Naive thymus-derived CD4-positive, alpha-beta T cell (primary cell): Measurements from ENCODE around the gene B3GNT3. TPM values are rescaled to one million over a fixed set of nuclear protein-coding genes. Genes with fewer than 3 reads are reported as not detected.

Source experiments
- ATAC-seq: fragments of 150-1000 bp; cut with Tn5 transposase; 2 replicates; pipeline ENCODE4 v1.10.0; 2021; ENCODE audit warnings: mild to moderate bottlenecking, moderate library complexity
- CTCF ChIA-PET: fragments of 350-600 bp; sonication (Branson Sonifier 250); formaldehyde crosslinking; loops from one replicate; lab custom pipeline; 2021; ENCODE audit warnings: antibody characterized with exemption; lab: Charles Lee
- POLR2A ChIA-PET: fragments of 350-600 bp; sonication (Branson Sonifier 250); formaldehyde crosslinking; loops from one replicate; lab custom pipeline; 2021; ENCODE audit warnings: antibody characterized with exemption, inconsistent platforms; lab: Charles Lee
- DNase-seq, 9 donors: peaks; one replicate each; pipeline versions ENCODE4 v3.0.0 to v3.0.0-alpha.2; 2020 to 2022; ENCODE audit warnings: mixed read lengths in 1 of 9
- H3K27ac ChIP-seq: one replicate; pipeline ENCODE4 v1.7.0; 2013; ENCODE audit warnings: mild to moderate bottlenecking, low read depth, low read length, moderate library complexity
- H3K27me3 ChIP-seq, 2 donors: one replicate each; pipeline ENCODE4 v1.7.0; 2013; ENCODE audit warnings: low read length in 2 of 2, mild to moderate bottlenecking in 2 of 2, moderate library complexity in 2 of 2; ENCODE audit not compliant: control insufficient read depth in 2 of 2, insufficient read depth in 2 of 2
- H3K36me3 ChIP-seq, 3 experiments: 1 replicate in 2 of 3; 2 replicates in 1 of 3; pipeline ENCODE4 v1.7.0; 2013; ENCODE audit warnings: low read length in 3 of 3, mild to moderate bottlenecking in 3 of 3, moderate library complexity in 1 of 3; ENCODE audit not compliant: insufficient read depth in 3 of 3, control insufficient read depth in 2 of 3
- H3K4me1 ChIP-seq, 2 donors: one replicate each; pipeline ENCODE4 v1.7.0; 2013; ENCODE audit warnings: low read length in 2 of 2, mild to moderate bottlenecking in 2 of 2, moderate library complexity in 1 of 2; ENCODE audit not compliant: control insufficient read depth in 2 of 2, insufficient read depth in 2 of 2
- H3K4me3 ChIP-seq: 2 replicates; pipeline ENCODE4 v1.7.0; 2013; ENCODE audit warnings: mild to moderate bottlenecking, low read length
- H3K9me3 ChIP-seq, 3 experiments: 1 replicate in 2 of 3; 2 replicates in 1 of 3; pipeline ENCODE4 v1.7.0; 2013; ENCODE audit warnings: low read length in 3 of 3; ENCODE audit not compliant: control insufficient read depth in 2 of 3
- H3K27ac Mint-ChIP-seq, 9 donors: one replicate each; pipeline ENCODE4 v1.8.0; 2020 to 2022; ENCODE audit warnings: mixed read lengths in 9 of 9, mild to moderate bottlenecking in 8 of 9, moderate library complexity in 5 of 9, inconsistent platforms in 2 of 9
- H3K27me3 Mint-ChIP-seq, 5 donors: one replicate each; pipeline ENCODE4 v1.8.0; 2021 to 2022; ENCODE audit warnings: mixed read lengths in 5 of 5, mild to moderate bottlenecking in 1 of 5
- H3K36me3 Mint-ChIP-seq, 5 donors: one replicate each; pipeline ENCODE4 v1.8.0; 2020 to 2022; ENCODE audit warnings: mixed read lengths in 5 of 5, mild to moderate bottlenecking in 3 of 5, inconsistent platforms in 1 of 5
- H3K4me1 Mint-ChIP-seq, 7 donors: one replicate each; pipeline ENCODE4 v1.8.0; 2020 to 2022; ENCODE audit warnings: mixed read lengths in 7 of 7, mild to moderate bottlenecking in 3 of 7, inconsistent platforms in 1 of 7
- H3K4me3 Mint-ChIP-seq, 10 donors: one replicate each; pipeline ENCODE4 v1.8.0; 2020 to 2022; ENCODE audit warnings: mild to moderate bottlenecking in 10 of 10, mixed read lengths in 10 of 10, moderate library complexity in 6 of 10, inconsistent platforms in 2 of 10
- H3K9me3 Mint-ChIP-seq, 11 donors: one replicate each; pipeline ENCODE4 v1.8.0; 2020 to 2022; ENCODE audit warnings: mixed read lengths in 11 of 11, mild to moderate bottlenecking in 4 of 11, inconsistent platforms in 1 of 11, moderate library complexity in 1 of 11
- intact Hi-C, 2 donors: fragments of 100-400 bp; cut with micrococcal nuclease; formaldehyde crosslinking; loops; one replicate each; pipeline ENCODE4 v1.15.1; 2023
- polyA plus RNA-seq, 2 donors: library from polyadenylated mRNA; unstranded; fragments of 300-500 nt; fragmentation: Illumina TruSeq; gene quantifications; one replicate each; pipeline ENCODE4 v1.2.3, GENCODE V29; 2021
- total RNA-seq, 6 experiments: library from RNA in 5 of 6; stranded (reverse) in 5 of 6; gene quantifications; 1 replicate in 5 of 6; 2 replicates in 1 of 6; pipeline ENCODE4 v1.2.3 and lab custom pipeline; 2021 to 2026

Gene B3GNT3
- total and polyA plus RNA-seq, 7 experiments from 2014 or later = 0.43 to 1.0 (median 0.74) TPM; not detected in 3

GRCh38 chr19:17790059-17790780 lies 4.7 kb upstream of the B3GNT3 start:
- Mint-ChIP-seq H3K27me3 (peaks cover 0 to 16% (median 0%) of the 10 kb centered on the region in 5 donors), H3K27ac (peak overlapping the region; percentile 29 to 87 (median 80)), H3K4me1 (peaks cover 16 to 58% (median 43%) of the 10 kb centered on the region in 7 donors), H3K36me3 (peaks cover 3 to 16% (median 10%) of the 10 kb centered on the region in 5 donors), H3K4me3 (peak overlapping the region in 1 of 10 donors; percentile 14), H3K9me3 (peaks cover 0 to 2% (median 0%) of the 10 kb centered on the region in 11 donors)
- ChIA-PET CTCF (interaction anchor here (1.0 to 1.4 kb wide), 2 partner anchors 58 to 65 kb away, joined by 3 to 4 read pairs; partner anchors contain the start of gene JAK3), POLR2A (interaction anchor here (1.1 to 2.3 kb wide), 3 partner anchors 12 to 60 kb away, joined by 3 to 7 read pairs (median 3); no protein-coding TSS in a partner anchor)
- peaks cover 11 to 39% of the 10 kb centered on the region in 2 donors for H3K4me1 ChIP-seq
- no peaks in the 10 kb centered on the region for H3K9me3 ChIP-seq
- ATAC-seq (peak; percentile 77), DNase-seq (peak in 1 of 9 donors; percentile 19)
- peaks cover 0 to 30% (median 0%) of the 10 kb centered on the region in 3 experiments for H3K36me3 ChIP-seq
- intact Hi-C loops = loop anchor here in 1 of 2 donors (10.0 kb wide), 1 partner anchor 145 kb away; the partner anchor contains the start of gene CCDC124
- H3K4me3 ChIP-seq = no peak overlapping the region
- H3K27me3 ChIP-seq = no peaks in the 10 kb centered on the region
- H3K27ac ChIP-seq = no peak overlapping the region

GRCh38 chr19:17794412-17794730 lies 567 bp upstream of the B3GNT3 start:
- CTCF ChIA-PET = interaction anchor here (1.3 to 1.4 kb wide), 2 partner anchors 62 to 90 kb away, joined by 3 to 5 read pairs; no protein-coding TSS in a partner anchor

GRCh38 chr19:17795495-17795856 lies 538 bp downstream of the B3GNT3 start:
- CTCF ChIA-PET = interaction anchor here (0.6 to 1.4 kb wide), 3 partner anchors 61 to 354 kb away, joined by 3 to 5 read pairs (median 3); no protein-coding TSS in a partner anchor
- Mint-ChIP-seq H3K27me3 (peaks cover 0 to 22% (median 0%) of the 10 kb centered on the region in 5 donors), H3K4me1 (peaks cover 15 to 69% (median 48%) of the 10 kb centered on the region in 7 donors), H3K27ac (peak overlapping the region in 1 of 9 donors; percentile 43), H3K4me3 (peak overlapping the region in 9 of 10 donors; percentile 28 to 84 (median 68)), H3K9me3 (no peaks in the 10 kb centered on the region), H3K36me3 (no peaks in the 10 kb centered on the region)
- intact Hi-C loops = loop anchor here in 1 of 2 donors (10.0 kb wide), 1 partner anchor 139 kb away; the partner anchor contains the start of gene CCDC124
- ATAC-seq = no peak
- Histone ChIP-seq H3K27ac (peak overlapping the region; percentile 51), H3K36me3 (no peaks in the 10 kb centered on the region), H3K4me3 (peak overlapping the region; percentile 46), H3K4me1 (peaks cover 21 to 58% of the 10 kb centered on the region in 2 donors), H3K9me3 (no peaks in the 10 kb centered on the region), H3K27me3 (no peaks in the 10 kb centered on the region)
- POLR2A ChIA-PET = interaction anchor here (0.6 to 2.4 kb wide), 4 partner anchors 9 to 58 kb away, joined by 3 to 11 read pairs (median 4); no protein-coding TSS in a partner anchor
- DNase-seq = no peak

More at GRCh38 chr19:17794412-17794730, 567 bp upstream of the B3GNT3 start:
- Histone ChIP-seq H3K36me3 (peaks cover 0 to under 1% (median 0%) of the 10 kb centered on the region in 3 experiments), H3K4me3 (no peak overlapping the region), H3K27me3 (no peaks in the 10 kb centered on the region), H3K4me1 (peaks cover 21 to 61% of the 10 kb centered on the region in 2 donors), H3K9me3 (no peaks in the 10 kb centered on the region), H3K27ac (peak overlapping the region; percentile 51)
- DNase-seq = no peak
- H3K27me3 Mint-ChIP-seq = peaks cover 0 to 22% (median 0%) of the 10 kb centered on the region in 5 donors
- no peaks in the 10 kb centered on the region for H3K9me3 Mint-ChIP-seq
- ATAC-seq = no peak
- POLR2A ChIA-PET = interaction anchor here (0.5 to 2.4 kb wide), 5 partner anchors 8 to 321 kb away, joined by 3 to 11 read pairs (median 4); no protein-coding TSS in a partner anchor
- intact Hi-C loops = loop anchor here in 1 of 2 donors (10.0 kb wide), 1 partner anchor 140 kb away; the partner anchor contains the start of gene CCDC124
- peaks cover 0 to under 1% (median 0%) of the 10 kb centered on the region in 5 donors for H3K36me3 Mint-ChIP-seq
- H3K4me3 Mint-ChIP-seq = peak overlapping the region in 9 of 10 donors; percentile 63 to 85 (median 68)
- H3K27ac Mint-ChIP-seq = peak overlapping the region in 8 of 9 donors; percentile 33 to 85 (median 74)
- H3K4me1 Mint-ChIP-seq = peaks cover 20 to 77% (median 54%) of the 10 kb centered on the region in 7 donors

- ChIA-PET POLR2A (interaction anchor here (0.6 to 2.4 kb wide), 6 partner anchors 8 to 57 kb away, joined by 3 to 11 read pairs (median 3); no protein-coding TSS in a partner anchor), CTCF (no interaction called here)
- H3K27ac Mint-ChIP-seq = peak overlapping the region in 4 of 9 donors; percentile 23 to 54 (median 38)
- Histone ChIP-seq H3K4me1 (peaks cover 21 to 57% of the 10 kb centered on the region in 2 donors), H3K4me3 (no peak overlapping the region), H3K36me3 (no peaks in the 10 kb centered on the region), H3K27ac (no peak overlapping the region), H3K27me3 (no peaks in the 10 kb centered on the region), H3K9me3 (no peaks in the 10 kb centered on the region)
- no peaks in the 10 kb centered on the region for H3K9me3 Mint-ChIP-seq
- DNase-seq (no peak), ATAC-seq (no peak)
- peak overlapping the region in 9 of 10 donors; percentile 9 to 84 (median 68) for H3K4me3 Mint-ChIP-seq
- no peaks in the 10 kb centered on the region for H3K36me3 Mint-ChIP-seq
- peaks cover 0 to 22% (median 0%) of the 10 kb centered on the region in 5 donors for H3K27me3 Mint-ChIP-seq
- peaks cover 12 to 64% (median 46%) of the 10 kb centered on the region in 7 donors for H3K4me1 Mint-ChIP-seq
- intact Hi-C loops = loop anchor here in 1 of 2 donors (10.0 kb wide), 1 partner anchor 139 kb away; the partner anchor contains the start of gene CCDC124
Measured at GRCh38 chr19:17796013-17796837, 1.3 kb downstream of the B3GNT3 start.

GRCh38 chr19:17796838-17797423 lies 2.0 kb downstream of the B3GNT3 start:
- Histone ChIP-seq H3K36me3 (no peaks in the 10 kb centered on the region), H3K9me3 (no peaks in the 10 kb centered on the region), H3K4me1 (peaks cover 15 to 51% of the 10 kb centered on the region in 2 donors), H3K27me3 (no peaks in the 10 kb centered on the region), H3K27ac (no peak overlapping the region), H3K4me3 (no peak overlapping the region)
- CTCF ChIA-PET = no interaction called here
- Mint-ChIP-seq H3K36me3 (no peaks in the 10 kb centered on the region), H3K27me3 (peaks cover 0 to 22% (median 0%) of the 10 kb centered on the region in 5 donors), H3K4me3 (peak overlapping the region in 8 of 10 donors; percentile 8 to 84 (median 68)), H3K27ac (peak overlapping the region in 4 of 9 donors; percentile 16 to 54 (median 28)), H3K4me1 (peaks cover 5 to 57% (median 40%) of the 10 kb centered on the region in 7 donors), H3K9me3 (no peaks in the 10 kb centered on the region)
- ATAC-seq (no peak), DNase-seq (no peak)
- POLR2A ChIA-PET = interaction anchor here (0.5 to 0.8 kb wide), 2 partner anchors 16 to 46 kb away, joined by 3 read pairs; no protein-coding TSS in a partner anchor
- intact Hi-C loops = loop anchor here in 1 of 2 donors (10.0 kb wide), 1 partner anchor 138 kb away; the partner anchor contains the start of gene CCDC124
